Peyer's patch (tissue), 4 donors: ENCODE data around the gene RAMAC.
A peak's percentile ranks its signal among the peaks of the same experiment; 100 is the strongest.

Source experiments
- CTCF ChIP-seq, 6 experiments: fragments of 450-650 bp in 4 of 6; fragments of 200-600 bp in 2 of 6; sonication (generic) in 1 of 6; IDR thresholded peaks; one replicate each; pipeline ENCODE4 v1.5.1; 2017 to 2019; ENCODE audit warnings: antibody characterized with exemption in 6 of 6, mild to moderate bottlenecking in 3 of 6, moderate library complexity in 1 of 6
- POLR2A ChIP-seq, 2 donors: fragments of 450-650 bp; IDR thresholded peaks; one replicate each; pipeline ENCODE4 v1.5.1; 2017; ENCODE audit warnings: antibody characterized with exemption in 2 of 2, mild to moderate bottlenecking in 2 of 2, moderate library complexity in 2 of 2

DNA sequence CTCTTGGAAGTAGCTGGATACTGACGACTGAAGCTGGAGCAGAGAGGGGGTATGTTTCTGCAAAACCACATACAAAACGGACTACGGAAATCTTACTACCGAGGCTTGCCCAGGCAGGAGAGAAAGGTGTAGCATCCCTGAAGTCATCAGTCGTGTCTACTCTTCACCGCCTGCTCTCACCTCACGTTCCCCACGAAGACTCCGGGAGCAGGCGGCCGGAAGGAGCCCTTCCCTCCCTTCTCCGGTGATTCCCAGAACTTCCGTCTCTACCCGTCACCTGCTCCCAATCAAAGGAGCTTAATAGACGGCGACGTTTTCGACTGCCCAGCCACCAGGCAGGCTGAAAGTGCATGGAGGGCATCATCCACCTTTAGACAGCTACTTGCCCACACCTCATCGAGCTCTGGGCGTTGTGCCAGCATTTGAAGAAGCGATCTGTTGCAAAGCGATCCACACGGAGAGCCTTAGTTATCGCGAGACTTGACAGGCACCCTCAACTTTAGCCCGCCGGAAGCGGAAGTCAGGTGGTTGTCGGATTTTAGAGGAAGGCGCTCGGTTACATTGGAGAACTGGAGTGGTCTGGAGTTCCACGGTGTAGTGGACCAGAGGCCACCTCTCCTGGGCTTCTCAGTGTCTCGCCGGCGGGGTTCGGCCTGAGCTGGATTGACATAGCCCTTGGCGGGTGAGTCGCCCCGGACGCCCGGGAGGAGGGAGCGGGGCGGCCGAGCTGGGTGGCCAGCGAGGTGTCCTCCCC, at the start of gene RAMAC:
- TF ChIP-seq CTCF (IDR thresholded peaks at IDR 0.05), result no peak
- peak; percentile 52 to 57 for TF ChIP-seq POLR2A (IDR thresholded peaks at IDR 0.05)
